ENCODE measurements around the gene SRRM1.

GRCh38 chr1:24715658-24716057 lies 72.6 kb downstream of the SRRM1 start:
- TF ChIP-seq CTCF (IDR thresholded peaks at IDR 0.05) (no peak), EP300 (IDR thresholded peaks at IDR 0.05) (no peak)

Measured in esophagus muscularis mucosa (tissue), 3 donors.